Sigmoid colon (tissue), 7 donors: ENCODE data around the gene CHID1. TPM values are rescaled to one million over a fixed set of nuclear protein-coding genes. Genes with fewer than 3 reads are reported as not detected.

Experiments used
- DNase-seq: peaks from one replicate; pipeline ENCODE4 v3.0.0-alpha.2; 2019
- H3K27ac ChIP-seq, 4 donors: fragments of 200-600 bp; sonication (generic); one replicate each; pipeline ENCODE4 v1.5.1; 2016 to 2019; ENCODE audit warnings: mild to moderate bottlenecking in 1 of 4
- H3K27me3 ChIP-seq, 3 donors: fragments of 200-600 bp; sonication (generic); one replicate each; pipeline ENCODE4 v1.5.1; 2019; ENCODE audit warnings: mild to moderate bottlenecking in 1 of 3
- H3K36me3 ChIP-seq, 4 donors: fragments of 200-600 bp; sonication (generic); one replicate each; pipeline ENCODE4 v1.5.1; 2016 to 2019
- H3K4me1 ChIP-seq, 4 donors: fragments of 200-600 bp; sonication (generic); one replicate each; pipeline ENCODE4 v1.5.1; 2017 to 2019
- H3K4me3 ChIP-seq, 4 donors: fragments of 200-600 bp; sonication (generic); one replicate each; pipeline ENCODE4 v1.5.1; 2017 to 2019; ENCODE audit warnings: mild to moderate bottlenecking in 2 of 4, moderate library complexity in 1 of 4
- H3K9me3 ChIP-seq, 4 donors: fragments of 200-600 bp in 3 of 4; sonication (generic) in 3 of 4; one replicate each; pipeline versions ENCODE4 v1.5.1 to v1.6.1; 2013 to 2019
- CTCF ChIP-seq, 4 experiments: fragments of 450-650 bp in 3 of 4; fragments of 200-600 bp in 1 of 4; IDR thresholded peaks; one replicate each; pipeline ENCODE4 v1.5.1; 2016 to 2019; ENCODE audit warnings: antibody characterized with exemption in 4 of 4, mild to moderate bottlenecking in 3 of 4, moderate library complexity in 2 of 4
- EP300 ChIP-seq, 4 donors: sonication (generic); formaldehyde crosslinking; IDR thresholded peaks; one replicate each; pipeline ENCODE4 v1.6.1; 2017; ENCODE audit warnings: antibody characterized with exemption in 4 of 4
- POLR2A ChIP-seq, 2 donors: fragments of 450-650 bp; IDR thresholded peaks; one replicate each; pipeline ENCODE4 v1.6.1; 2016; ENCODE audit warnings: antibody characterized with exemption in 2 of 2, mild to moderate bottlenecking in 2 of 2, moderate library complexity in 2 of 2
- POLR2AphosphoS5 ChIP-seq, 4 donors: sonication (generic); formaldehyde crosslinking; IDR thresholded peaks; one replicate each; pipeline ENCODE4 v1.6.1; 2017; ENCODE audit warnings: antibody characterized with exemption in 4 of 4
- WGBS, 2 donors: extraction: QIAGEN DNeasy Blood & Tissue Kit; methylation state at CpG; one replicate each; pipeline ENCODE4 v1.1.7; 2013; 5-methylcytosine and 5-hydroxymethylcytosine counted together
- intact Hi-C: fragments of 100-400 bp; cut with DNase I; formaldehyde crosslinking; loops from one replicate; pipeline ENCODE4 v1.15.1; 2023
- polyA plus RNA-seq, 3 donors: library from polyadenylated mRNA; stranded (reverse); fragments of 200-250 nt; gene quantifications; one replicate each; pipeline ENCODE4 v1.2.3, GENCODE V29; 2013
- total RNA-seq, 4 donors: library from RNA; depleted of rRNA; stranded (reverse); fragments of >200 nt; gene quantifications; one replicate each; pipeline ENCODE4 v1.1.0, GENCODE V29; 2016
- donor health status: healthy with polysubstance abuse.
- donor health status: Bipolar disorder and iron deficiency.
- donor health status: healthy.

CHID1 gene
- total and polyA plus RNA-seq, 7 donors = 16.9 to 52.3 (median 47.1) TPM

GRCh38 chr11:889687-890475 lies 20.7 kb downstream of the CHID1 start:
- no peak for DNase-seq
- Histone ChIP-seq H3K4me1 (no peaks in the 10 kb centered on the region), H3K36me3 (peaks cover 0 to 12% (median 3%) of the 10 kb centered on the region in 4 donors), H3K9me3 (no peaks in the 10 kb centered on the region), H3K27me3 (no peaks in the 10 kb centered on the region), H3K27ac (no peak overlapping the region), H3K4me3 (no peak overlapping the region)
- 94 to 96% methylated on average over 32 of the region's 32 CpGs for WGBS, 2 donors
- intact Hi-C loops = no loop called here
- TF ChIP-seq EP300 (IDR thresholded peaks at IDR 0.05) (no peak), POLR2AphosphoS5 (IDR thresholded peaks at IDR 0.05) (no peak), POLR2A (IDR thresholded peaks at IDR 0.05) (no peak), CTCF (IDR thresholded peaks at IDR 0.05) (no peak)

- no peak overlapping the region for H3K27ac ChIP-seq
- 92 to 94% methylated on average over 13 of the region's 13 CpGs for WGBS, 2 donors
- H3K9me3 ChIP-seq = no peaks in the 10 kb centered on the region
- no peak overlapping the region for H3K4me3 ChIP-seq
- H3K27me3 ChIP-seq = no peaks in the 10 kb centered on the region
- intact Hi-C loops = no loop called here
- peaks cover 0 to 9% (median 3%) of the 10 kb centered on the region in 4 donors for H3K36me3 ChIP-seq
- TF ChIP-seq POLR2AphosphoS5 (IDR thresholded peaks at IDR 0.05) (no peak), EP300 (IDR thresholded peaks at IDR 0.05) (no peak), CTCF (IDR thresholded peaks at IDR 0.05) (no peak), POLR2A (IDR thresholded peaks at IDR 0.05) (no peak)
- no peak for DNase-seq
- no peaks in the 10 kb centered on the region for H3K4me1 ChIP-seq
Measured at GRCh38 chr11:889257-889656, 21.4 kb downstream of the CHID1 start.

- no peak overlapping the region for H3K27ac ChIP-seq
- no peaks in the 10 kb centered on the region for H3K27me3 ChIP-seq
- no peaks in the 10 kb centered on the region for H3K4me1 ChIP-seq
- H3K9me3 ChIP-seq = no peaks in the 10 kb centered on the region
- peaks cover 0 to 15% (median 5%) of the 10 kb centered on the region in 4 donors for H3K36me3 ChIP-seq
- intact Hi-C loops = no loop called here
- 93 to 94% methylated on average over 45 of the region's 45 CpGs for WGBS, 2 donors
- DNase-seq = no peak
- no peak for TF ChIP-seq EP300 (IDR thresholded peaks at IDR 0.05)
- no peak for TF ChIP-seq POLR2A (IDR thresholded peaks at IDR 0.05)
- no peak for TF ChIP-seq CTCF (IDR thresholded peaks at IDR 0.05)
- no peak for TF ChIP-seq POLR2AphosphoS5 (IDR thresholded peaks at IDR 0.05)
- H3K4me3 ChIP-seq = no peak overlapping the region
Measured at GRCh38 chr11:888310-889212, 22.0 kb downstream of the CHID1 start.

GRCh38 chr11:887589-887988 lies 23.0 kb downstream of the CHID1 start:
- DNase-seq = no peak
- TF ChIP-seq POLR2A (IDR thresholded peaks at IDR 0.05) = no peak
- TF ChIP-seq EP300 (IDR thresholded peaks at IDR 0.05) = no peak
- TF ChIP-seq CTCF (IDR thresholded peaks at IDR 0.05) = no peak
- Histone ChIP-seq H3K36me3 (peaks cover 0 to 24% (median 9%) of the 10 kb centered on the region in 4 donors), H3K4me3 (no peak overlapping the region), H3K4me1 (no peaks in the 10 kb centered on the region), H3K9me3 (no peaks in the 10 kb centered on the region), H3K27ac (no peak overlapping the region), H3K27me3 (no peaks in the 10 kb centered on the region)
- intact Hi-C loops = no loop called here
- WGBS, 2 donors = 95 to 96% methylated on average over 14 of the region's 14 CpGs
